ENCODE results near the gene SLC37A2.

The SLC37A2 gene

GRCh38 chr11:125073616-125074483 is 10.7 kb downstream of the SLC37A2 start:
- TF ChIP-seq CTCF (conservative IDR thresholded peaks at IDR 0.05; ENCODE audit: control insufficient read depth, insufficient read depth, low read depth, low read length): no peak
- no peak overlapping the region for H3K4me3 ChIP-seq (ENCODE audit: control insufficient read depth, low read depth, low read length)
- DNase-seq (ENCODE audit: low read depth): no peak

- H3K4me3 ChIP-seq (ENCODE audit: control insufficient read depth, low read depth, low read length): no peak overlapping the region
- TF ChIP-seq CTCF (conservative IDR thresholded peaks at IDR 0.05; ENCODE audit: control insufficient read depth, insufficient read depth, low read depth, low read length): no peak
- DNase-seq (ENCODE audit: low read depth): no peak
Observed at GRCh38 chr11:125074511-125075241, 11.6 kb downstream of the SLC37A2 start.

- no peak overlapping the region for H3K4me3 ChIP-seq (ENCODE audit: control insufficient read depth, low read depth, low read length)
- no peak for TF ChIP-seq CTCF (conservative IDR thresholded peaks at IDR 0.05; ENCODE audit: control insufficient read depth, insufficient read depth, low read depth, low read length)
- no peak for DNase-seq (ENCODE audit: low read depth)
Observed at GRCh38 chr11:125075242-125075625, 12.1 kb downstream of the SLC37A2 start.

GRCh38 chr11:125075900-125076317 is 12.8 kb downstream of the SLC37A2 start:
- TF ChIP-seq CTCF (conservative IDR thresholded peaks at IDR 0.05; ENCODE audit: control insufficient read depth, insufficient read depth, low read depth, low read length): no peak
- H3K4me3 ChIP-seq (ENCODE audit: control insufficient read depth, low read depth, low read length): no peak overlapping the region
- DNase-seq (ENCODE audit: low read depth): no peak

- TF ChIP-seq CTCF (conservative IDR thresholded peaks at IDR 0.05; ENCODE audit: control insufficient read depth, insufficient read depth, low read depth, low read length): no peak
- no peak for DNase-seq (ENCODE audit: low read depth)
Observed at GRCh38 chr11:125076378-125076945, 13.4 kb downstream of the SLC37A2 start.

GRCh38 chr11:125078016-125078415 is 14.9 kb downstream of the SLC37A2 start:
- H3K4me3 ChIP-seq (ENCODE audit: control insufficient read depth, low read depth, low read length): no peak overlapping the region
- TF ChIP-seq CTCF (conservative IDR thresholded peaks at IDR 0.05; ENCODE audit: control insufficient read depth, insufficient read depth, low read depth, low read length): no peak
- DNase-seq (ENCODE audit: low read depth): no peak

More at GRCh38 chr11:125076378-125076945, 13.4 kb downstream of the SLC37A2 start:
- no peak overlapping the region for H3K4me3 ChIP-seq (ENCODE audit: control insufficient read depth, low read depth, low read length)
